GM12872 (cell line): ENCODE data around the gene GPRIN3.

Experiments used
- CTCF ChIP-seq: IDR thresholded peaks from 3 replicates; pipeline ENCODE4 v1.5.1; 2011; ENCODE audit warnings: low read depth, mild to moderate bottlenecking, low read length, moderate library complexity; ENCODE audit not compliant: insufficient read depth

GPRIN3 gene

DNA sequence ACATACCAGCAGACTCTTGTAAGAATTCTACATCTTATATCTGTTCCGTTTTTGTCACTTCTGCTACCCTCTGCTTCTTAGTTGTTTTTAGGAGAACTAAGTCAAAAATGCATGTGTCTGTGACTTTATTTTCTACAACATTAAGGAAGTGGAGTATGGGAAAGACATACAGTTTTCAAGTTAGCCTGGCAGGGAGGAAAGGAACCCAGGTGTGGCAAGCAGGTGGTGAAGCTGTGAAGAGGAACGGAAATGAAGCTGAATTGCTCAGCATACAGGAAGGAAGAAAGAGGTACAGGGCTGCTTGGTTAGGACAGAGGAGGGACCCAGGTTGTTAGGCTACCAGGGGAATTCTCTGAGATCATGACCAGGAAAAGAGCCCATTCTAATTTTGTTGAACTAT lies 9.4 kb downstream of the GPRIN3 start:
- TF ChIP-seq CTCF = no peak

DNA sequence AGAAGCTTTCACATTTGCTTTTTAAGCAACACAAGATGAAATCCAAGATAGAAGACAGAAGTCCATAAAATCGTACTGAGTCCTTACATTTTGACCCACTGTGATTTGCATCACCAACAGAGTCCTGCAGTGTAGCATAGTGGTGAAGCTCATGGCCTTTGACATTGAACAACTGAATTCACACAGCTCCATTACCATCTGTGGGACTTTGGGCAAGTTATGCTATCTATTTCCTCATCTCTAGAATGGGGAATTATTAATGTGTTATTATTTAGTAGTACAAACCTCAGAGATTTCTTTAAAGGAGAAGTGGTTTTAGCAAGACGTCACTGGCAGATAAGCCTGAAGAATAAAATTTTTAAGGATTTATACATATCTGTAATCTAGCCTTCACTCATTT lies 10.7 kb downstream of the GPRIN3 start:
- no peak for TF ChIP-seq CTCF

DNA sequence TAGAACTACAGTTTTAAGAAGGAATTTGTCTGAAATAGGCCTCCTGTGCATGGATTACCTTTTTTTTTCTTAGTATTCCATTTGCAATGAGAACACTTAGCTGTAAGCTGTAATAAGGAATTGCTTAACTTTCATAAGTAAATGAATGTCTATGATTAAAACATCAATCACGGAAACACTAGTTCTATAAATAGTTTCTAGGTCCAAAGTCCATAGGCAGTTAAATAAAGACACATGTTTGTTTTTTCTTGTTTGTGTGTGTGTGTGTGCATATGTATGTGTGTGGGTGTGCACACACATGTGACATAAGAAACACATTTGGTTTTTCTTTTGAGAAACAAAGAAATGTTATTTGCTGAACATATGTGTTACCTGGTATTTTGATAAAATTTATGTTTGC lies 11.2 kb downstream of the GPRIN3 start:
- no peak for TF ChIP-seq CTCF

- no peak for TF ChIP-seq CTCF
Measured at GRCh38 chr4:89295415-89295927, 12.1 kb downstream of the GPRIN3 start.

DNA sequence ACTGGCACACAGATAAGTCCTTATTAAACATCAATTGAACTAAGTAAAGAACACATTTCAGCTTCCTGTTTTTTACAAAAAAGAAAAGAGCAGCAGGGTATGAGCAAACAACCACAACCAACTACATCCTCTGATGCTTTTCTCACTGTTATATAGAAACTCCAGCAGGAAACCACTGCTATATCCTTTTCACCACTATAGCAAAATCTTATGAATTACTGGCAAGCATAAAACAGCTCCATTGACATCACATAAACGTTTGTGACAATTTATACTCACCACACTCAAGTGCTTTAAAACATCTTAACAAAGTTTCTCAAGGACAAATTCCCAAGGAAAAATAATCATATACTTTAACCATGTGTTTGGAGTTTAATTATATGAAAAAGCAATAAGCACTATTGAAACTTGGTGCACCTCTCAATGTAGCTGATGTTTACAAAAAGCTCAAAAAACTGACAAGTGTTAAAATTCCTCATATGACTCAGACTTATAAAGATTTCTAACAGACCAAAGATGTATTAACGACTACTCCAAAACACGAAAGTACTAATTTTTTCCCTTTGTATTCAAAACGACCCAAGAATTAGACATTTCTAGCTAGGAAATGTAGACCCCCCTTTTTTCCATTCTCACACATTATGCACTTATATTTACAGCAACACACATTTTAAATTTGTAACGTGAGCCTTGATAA lies 12.9 kb downstream of the GPRIN3 start:
- no peak for TF ChIP-seq CTCF

DNA sequence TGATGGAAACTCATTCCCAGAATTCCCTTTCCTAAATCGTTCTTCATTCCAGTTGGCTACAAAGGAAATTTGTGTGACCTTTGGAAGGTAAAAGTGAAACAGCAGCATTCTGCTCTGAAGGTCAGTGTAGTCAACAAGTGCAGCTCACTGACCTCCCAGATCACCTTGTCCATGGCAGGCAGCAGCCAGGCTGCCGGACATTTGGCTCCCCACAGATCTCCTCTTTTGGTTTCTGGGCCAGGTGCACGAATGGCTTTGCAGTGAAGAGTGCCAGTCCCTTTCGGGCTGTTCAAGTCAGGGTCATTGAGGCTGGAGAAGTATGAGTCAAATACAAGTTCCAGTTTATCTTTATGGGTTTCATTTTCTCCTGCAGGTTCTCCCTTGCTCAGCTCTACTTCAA lies 14.3 kb downstream of the GPRIN3 start:
- TF ChIP-seq CTCF = no peak

DNA sequence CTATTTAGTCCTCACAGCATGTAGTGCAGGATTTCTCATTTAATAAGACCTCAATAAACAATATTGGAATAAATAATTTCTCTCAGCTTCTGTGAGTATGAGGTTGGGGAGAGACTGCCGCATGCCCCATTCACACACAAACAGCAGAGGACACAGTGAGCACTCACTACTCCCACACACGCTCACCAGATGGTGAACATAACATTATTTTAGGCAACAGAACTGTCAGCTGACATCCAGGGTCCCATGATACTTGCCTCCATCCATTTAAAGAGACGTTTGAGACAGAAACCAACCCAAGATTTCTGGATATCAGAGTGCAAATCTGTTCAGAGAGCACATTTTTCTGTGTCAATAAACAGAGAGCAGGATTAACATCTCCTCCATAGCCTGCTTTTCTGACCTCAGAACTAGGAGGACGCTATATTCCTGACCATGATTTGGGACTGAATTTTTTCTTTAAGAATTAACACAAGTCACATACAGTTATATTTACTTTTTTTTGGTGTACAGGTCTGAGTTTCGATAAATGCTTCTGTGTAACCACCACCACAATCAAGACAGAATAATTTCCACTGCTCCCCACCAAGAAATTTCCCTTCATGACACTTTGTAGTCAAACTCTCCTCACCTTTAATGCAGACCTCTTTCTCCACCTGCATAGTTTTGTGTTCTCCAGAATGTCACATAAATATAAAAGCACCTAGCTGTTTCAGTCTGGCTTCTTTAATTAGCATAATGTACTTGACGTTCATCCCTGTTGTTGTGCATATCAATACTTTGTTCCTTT lies 16.7 kb downstream of the GPRIN3 start:
- TF ChIP-seq CTCF = no peak
